Sigmoid colon (tissue), 4 donors: ENCODE data around the gene BRIX1.

ENCODE experiments used
- EP300 ChIP-seq, 4 donors: sonication (generic); formaldehyde crosslinking; IDR thresholded peaks; one replicate each; pipeline ENCODE4 v1.6.1; 2017; ENCODE audit warnings: antibody characterized with exemption in 4 of 4
- POLR2A ChIP-seq, 2 donors: fragments of 450-650 bp; IDR thresholded peaks; one replicate each; pipeline ENCODE4 v1.6.1; 2016; ENCODE audit warnings: antibody characterized with exemption in 2 of 2, mild to moderate bottlenecking in 2 of 2, moderate library complexity in 2 of 2
- TF ChIP-seq, protein P1 (sequence below), 4 experiments: fragments of 450-650 bp in 3 of 4; fragments of 200-600 bp in 1 of 4; IDR thresholded peaks; one replicate each; pipeline ENCODE4 v1.5.1; 2016 to 2019; ENCODE audit warnings: antibody characterized with exemption in 4 of 4, mild to moderate bottlenecking in 3 of 4, moderate library complexity in 2 of 4

GRCh38 chr5:34889394-34889793 lies 26.1 kb upstream of the BRIX1 start:
- TF ChIP-seq EP300 (IDR thresholded peaks at IDR 0.05) (no peak), POLR2A (IDR thresholded peaks at IDR 0.05) (no peak)
- TF ChIP-seq, protein P1, sequence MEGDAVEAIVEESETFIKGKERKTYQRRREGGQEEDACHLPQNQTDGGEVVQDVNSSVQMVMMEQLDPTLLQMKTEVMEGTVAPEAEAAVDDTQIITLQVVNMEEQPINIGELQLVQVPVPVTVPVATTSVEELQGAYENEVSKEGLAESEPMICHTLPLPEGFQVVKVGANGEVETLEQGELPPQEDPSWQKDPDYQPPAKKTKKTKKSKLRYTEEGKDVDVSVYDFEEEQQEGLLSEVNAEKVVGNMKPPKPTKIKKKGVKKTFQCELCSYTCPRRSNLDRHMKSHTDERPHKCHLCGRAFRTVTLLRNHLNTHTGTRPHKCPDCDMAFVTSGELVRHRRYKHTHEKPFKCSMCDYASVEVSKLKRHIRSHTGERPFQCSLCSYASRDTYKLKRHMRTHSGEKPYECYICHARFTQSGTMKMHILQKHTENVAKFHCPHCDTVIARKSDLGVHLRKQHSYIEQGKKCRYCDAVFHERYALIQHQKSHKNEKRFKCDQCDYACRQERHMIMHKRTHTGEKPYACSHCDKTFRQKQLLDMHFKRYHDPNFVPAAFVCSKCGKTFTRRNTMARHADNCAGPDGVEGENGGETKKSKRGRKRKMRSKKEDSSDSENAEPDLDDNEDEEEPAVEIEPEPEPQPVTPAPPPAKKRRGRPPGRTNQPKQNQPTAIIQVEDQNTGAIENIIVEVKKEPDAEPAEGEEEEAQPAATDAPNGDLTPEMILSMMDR (IDR thresholded peaks at IDR 0.05): no peak
